Trophoblast cell (in vitro differentiated cells and primary cell): ENCODE data around the gene FOXF1.
A peak's percentile ranks its signal among the peaks of the same experiment; 100 is the strongest.

Source experiments
- DNase-seq, 2 donors: peaks; one replicate each; pipeline ENCODE4 v3.0.0-alpha.2; 2016
- H2AFZ ChIP-seq: 2 replicates; pipeline ENCODE4 v1.6.1; 2013; ENCODE audit warnings: low read length, moderate library complexity, mild to moderate bottlenecking; ENCODE audit not compliant: insufficient read depth, poor library complexity
- H2AK5ac ChIP-seq: 2 replicates; pipeline ENCODE4 v1.6.1; 2013; ENCODE audit warnings: mild to moderate bottlenecking, low read length
- H2BK120ac ChIP-seq: 2 replicates; pipeline ENCODE4 v1.6.1; 2013; ENCODE audit warnings: low read length, mild to moderate bottlenecking, moderate library complexity; ENCODE audit not compliant: insufficient read depth, poor library complexity
- H2BK12ac ChIP-seq: 2 replicates; pipeline ENCODE4 v1.6.1; 2013; ENCODE audit warnings: mild to moderate bottlenecking, low read length, moderate library complexity
- H2BK5ac ChIP-seq: 2 replicates; pipeline ENCODE4 v1.6.1; 2013; ENCODE audit warnings: low read length, low read depth, moderate library complexity, mild to moderate bottlenecking; ENCODE audit not compliant: poor library complexity
- H3K14ac ChIP-seq: 2 replicates; pipeline ENCODE4 v1.6.1; 2013; ENCODE audit warnings: mild to moderate bottlenecking, low read length
- H3K18ac ChIP-seq: 2 replicates; pipeline ENCODE4 v1.6.1; 2013; ENCODE audit warnings: mild to moderate bottlenecking, low read length
- H3K23ac ChIP-seq: 2 replicates; pipeline ENCODE4 v1.6.1; 2013; ENCODE audit warnings: low read length
- H3K27ac ChIP-seq: 2 replicates; pipeline ENCODE4 v1.5.1; 2013; ENCODE audit warnings: low read depth, mild to moderate bottlenecking, inconsistent platforms, low read length, moderate library complexity
- H3K27me3 ChIP-seq: 2 replicates; pipeline ENCODE4 v1.6.1; 2013; ENCODE audit warnings: inconsistent platforms, mild to moderate bottlenecking, low read length, moderate library complexity; ENCODE audit not compliant: insufficient read depth
- H3K36me3 ChIP-seq, 2 experiments: 1 replicate in 1 of 2; 2 replicates in 1 of 2; pipeline ENCODE4 v1.6.1; 2013; ENCODE audit warnings: low read length in 2 of 2, mild to moderate bottlenecking in 2 of 2, moderate library complexity in 1 of 2; ENCODE audit not compliant: insufficient read depth in 2 of 2, control insufficient read depth in 1 of 2
- H3K4ac ChIP-seq: 2 replicates; pipeline ENCODE4 v1.6.1; 2013; ENCODE audit warnings: low read depth, mild to moderate bottlenecking, low read length, moderate library complexity
- H3K4me1 ChIP-seq, 2 experiments: 1 replicate in 1 of 2; 2 replicates in 1 of 2; pipeline ENCODE4 v1.6.1; 2013; ENCODE audit warnings: low read length in 2 of 2, mild to moderate bottlenecking in 2 of 2, moderate library complexity in 1 of 2; ENCODE audit not compliant: insufficient read depth in 2 of 2, control insufficient read depth in 1 of 2
- H3K4me2 ChIP-seq: 2 replicates; pipeline ENCODE4 v1.6.1; 2013; ENCODE audit warnings: inconsistent platforms, mild to moderate bottlenecking, low read length, moderate library complexity
- H3K4me3 ChIP-seq: 2 replicates; pipeline ENCODE4 v1.5.1; 2013; ENCODE audit warnings: mild to moderate bottlenecking, low read depth, low read length, inconsistent platforms
- H3K79me1 ChIP-seq: one replicate; pipeline ENCODE4 v1.6.1; 2013; ENCODE audit warnings: low read length
- H3K79me2 ChIP-seq: 2 replicates; pipeline ENCODE4 v1.6.1; 2013; ENCODE audit warnings: low read length, mild to moderate bottlenecking; ENCODE audit not compliant: control insufficient read depth, insufficient read depth, poor library complexity
- H3K9ac ChIP-seq: 2 replicates; pipeline ENCODE4 v1.6.1; 2013; ENCODE audit warnings: mild to moderate bottlenecking, low read length
- H3K9me3 ChIP-seq: 2 replicates; pipeline ENCODE4 v1.6.1; 2013; ENCODE audit warnings: low read depth, mild to moderate bottlenecking, control low read depth, inconsistent platforms, low read length; ENCODE audit not compliant: insufficient read depth
- H4K12ac ChIP-seq: 2 replicates; pipeline ENCODE4 v1.6.1; 2013; ENCODE audit warnings: low read depth, mild to moderate bottlenecking, low read length, moderate library complexity
- H4K8ac ChIP-seq: 2 replicates; pipeline ENCODE4 v1.6.1; 2013; ENCODE audit warnings: low read depth, mild to moderate bottlenecking, low read length, moderate library complexity
- H4K91ac ChIP-seq: one replicate; pipeline ENCODE4 v1.6.1; 2013; ENCODE audit warnings: low read depth, mild to moderate bottlenecking, low read length, moderate library complexity
- WGBS: extraction: QIAGEN DNeasy Blood & Tissue Kit; methylation state at CpG from one replicate; pipeline ENCODE4 v1.1.7; 2013; ENCODE audit warnings: missing lambda C conversion rate; ENCODE audit not compliant: insufficient read length, insufficient coverage; ENCODE audit errors: extremely low coverage; 5-methylcytosine and 5-hydroxymethylcytosine counted together

The FOXF1 gene

GRCh38 chr16:86562356-86562755, 52.0 kb downstream of the FOXF1 start:
- no CpG with 5 or more reads among the region's 6 CpGs for WGBS
- DNase-seq: peak; percentile 21 to 80
- Histone ChIP-seq H3K4ac (no peak overlapping the region), H2BK12ac (no peak overlapping the region), H3K9ac (no peak overlapping the region), H2AK5ac (no peak overlapping the region), H3K9me3 (peaks cover 3% of the 10 kb centered on the region), H3K23ac (no peak overlapping the region), H3K4me1 (peaks cover 0 to 3% of the 10 kb centered on the region in 2 experiments), H2AFZ (no peak overlapping the region), H2BK120ac (no peak overlapping the region), H4K8ac (no peak overlapping the region), H3K36me3 (no peaks in the 10 kb centered on the region), H3K18ac (no peak overlapping the region), H3K79me1 (no peaks in the 10 kb centered on the region), H4K91ac (no peak overlapping the region), H3K4me3 (no peak overlapping the region), H3K27ac (no peak overlapping the region), H3K79me2 (no peaks in the 10 kb centered on the region), H3K4me2 (no peak overlapping the region), H2BK5ac (no peak overlapping the region), H3K27me3 (peaks cover 30% of the 10 kb centered on the region), H4K12ac (no peak overlapping the region), H3K14ac (no peak overlapping the region)

- no peak overlapping the region for H4K91ac ChIP-seq
- H3K79me2 ChIP-seq: no peaks in the 10 kb centered on the region
- peaks cover 0 to 4% of the 10 kb centered on the region in 2 experiments for H3K4me1 ChIP-seq
- H3K18ac ChIP-seq: no peak overlapping the region
- H3K4me2 ChIP-seq: peak overlapping the region; percentile 44
- H3K4ac ChIP-seq: no peak overlapping the region
- DNase-seq: peak; percentile 84 to 96
- H3K9ac ChIP-seq: no peak overlapping the region
- no peak overlapping the region for H2AK5ac ChIP-seq
- H2BK12ac ChIP-seq: no peak overlapping the region
- H4K8ac ChIP-seq: no peak overlapping the region
- no peak overlapping the region for H3K23ac ChIP-seq
- no peak overlapping the region for H3K27ac ChIP-seq
- H2BK120ac ChIP-seq: no peak overlapping the region
- H3K9me3 ChIP-seq: peaks cover 3% of the 10 kb centered on the region
- no CpG with 5 or more reads among the region's 41 CpGs for WGBS
- no peak overlapping the region for H2BK5ac ChIP-seq
- no peak overlapping the region for H2AFZ ChIP-seq
- no peaks in the 10 kb centered on the region for H3K79me1 ChIP-seq
- no peak overlapping the region for H3K4me3 ChIP-seq
- no peaks in the 10 kb centered on the region for H3K36me3 ChIP-seq
- no peak overlapping the region for H4K12ac ChIP-seq
- no peak overlapping the region for H3K14ac ChIP-seq
- H3K27me3 ChIP-seq: peaks cover 43% of the 10 kb centered on the region
These were observed 53.4 kb downstream of the FOXF1 start for GRCh38 chr16:86563469-86564345.
